Activated T-cell treated with anti-CD3 and anti-CD28 coated beads, Interleukin-2, amount 50 U/mL, for 72 hours (primary cell): ENCODE results near the gene TRAF7. TPM values are rescaled to one million over a fixed set of nuclear protein-coding genes. Genes with fewer than 3 reads are reported as not detected.

ENCODE experiments used
- ATAC-seq, 2 donors: fragments of 150-1000 bp; cut with Tn5 transposase; replicated peaks in 1 of 2; 2 replicates each; pipeline ENCODE4 v1.10.0; 2021; ENCODE audit warnings: moderate library complexity in 2 of 2, mild to moderate bottlenecking in 1 of 2
- DNase-seq, 2 donors: peaks; one replicate each; pipeline ENCODE4 v3.0.0; 2021 to 2022; ENCODE audit warnings: mixed read lengths in 1 of 2
- H3K27ac Mint-ChIP-seq: one replicate; pipeline ENCODE4 v1.8.0; 2022; ENCODE audit warnings: mild to moderate bottlenecking, moderate library complexity, mixed read lengths
- H3K27me3 Mint-ChIP-seq: one replicate; pipeline ENCODE4 v1.8.0; 2022; ENCODE audit warnings: low read depth, mixed read lengths
- H3K36me3 Mint-ChIP-seq, 2 donors: one replicate each; pipeline ENCODE4 v1.8.0; 2022; ENCODE audit warnings: mixed read lengths in 2 of 2, mild to moderate bottlenecking in 1 of 2; ENCODE audit not compliant: insufficient read depth in 2 of 2
- H3K4me1 Mint-ChIP-seq: one replicate; pipeline ENCODE4 v1.8.0; 2022; ENCODE audit warnings: low read depth, mixed read lengths
- H3K4me3 Mint-ChIP-seq, 2 donors: one replicate each; pipeline ENCODE4 v1.8.0; 2022; ENCODE audit warnings: mild to moderate bottlenecking in 2 of 2, mixed read lengths in 2 of 2, moderate library complexity in 2 of 2
- H3K9me3 Mint-ChIP-seq, 2 donors: one replicate each; pipeline ENCODE4 v1.8.0; 2022; ENCODE audit warnings: mixed read lengths in 2 of 2
- total RNA-seq, 2 donors: library from RNA; stranded (reverse); gene quantifications; one replicate each; pipeline ENCODE4 v1.2.3, GENCODE V29; 2022

Gene TRAF7
- total RNA-seq, 2 donors from 2014 or later = 66.4 to 72.9 TPM

GRCh38 chr16:2190659-2191445 lies 35.3 kb downstream of the TRAF7 start:
- Mint-ChIP-seq H3K27ac (no peak overlapping the region), H3K27me3 (peaks cover 10% of the 10 kb centered on the region), H3K4me3 (no peak overlapping the region), H3K4me1 (peaks cover 6% of the 10 kb centered on the region), H3K9me3 (no peaks in the 10 kb centered on the region), H3K36me3 (no peaks in the 10 kb centered on the region)
- ATAC-seq (no peak), DNase-seq (no peak)

- ATAC-seq (no peak), DNase-seq (no peak)
- H3K4me1 Mint-ChIP-seq = peaks cover 6% of the 10 kb centered on the region
- H3K27me3 Mint-ChIP-seq = peaks cover 10% of the 10 kb centered on the region
- no peak overlapping the region for H3K27ac Mint-ChIP-seq
- H3K4me3 Mint-ChIP-seq = no peak overlapping the region
- no peaks in the 10 kb centered on the region for H3K9me3 Mint-ChIP-seq
- H3K36me3 Mint-ChIP-seq = no peaks in the 10 kb centered on the region
Measured at GRCh38 chr16:2191446-2191706, 35.8 kb downstream of the TRAF7 start.

GRCh38 chr16:2194166-2194834 lies 38.7 kb downstream of the TRAF7 start:
- Mint-ChIP-seq H3K4me3 (no peak overlapping the region), H3K36me3 (no peaks in the 10 kb centered on the region), H3K27me3 (peaks cover 26% of the 10 kb centered on the region), H3K27ac (no peak overlapping the region), H3K9me3 (no peaks in the 10 kb centered on the region), H3K4me1 (peaks cover 6% of the 10 kb centered on the region)
- DNase-seq = no peak
- peak; percentile 2 to 3 for ATAC-seq

GRCh38 chr16:2194852-2195321 lies 39.3 kb downstream of the TRAF7 start:
- ATAC-seq (peak; percentile 72 to 74), DNase-seq (peak; percentile 56 to 65)
- H3K27ac Mint-ChIP-seq = no peak overlapping the region
- peaks cover 6% of the 10 kb centered on the region for H3K4me1 Mint-ChIP-seq
- H3K36me3 Mint-ChIP-seq = no peaks in the 10 kb centered on the region
- H3K9me3 Mint-ChIP-seq = no peaks in the 10 kb centered on the region
- peaks cover 26% of the 10 kb centered on the region for H3K27me3 Mint-ChIP-seq
- H3K4me3 Mint-ChIP-seq = peak overlapping the region; percentile 23 to 69

- Mint-ChIP-seq H3K4me3 (peak overlapping the region; percentile 23 to 69), H3K4me1 (peaks cover 6% of the 10 kb centered on the region), H3K27me3 (peaks cover 26% of the 10 kb centered on the region), H3K36me3 (no peaks in the 10 kb centered on the region), H3K27ac (no peak overlapping the region), H3K9me3 (no peaks in the 10 kb centered on the region)
- DNase-seq (no peak), ATAC-seq (peak; percentile 20 to 24)
Measured at GRCh38 chr16:2195322-2196161, 40.0 kb downstream of the TRAF7 start.

- DNase-seq (peak; percentile 28 to 36), ATAC-seq (peak; percentile 58 to 61)
- Mint-ChIP-seq H3K27me3 (peaks cover 26% of the 10 kb centered on the region), H3K4me3 (peak within 1 kb of the TSS; percentile 71 to 80), H3K9me3 (no peaks in the 10 kb centered on the region), H3K27ac (no peak within 1 kb of the TSS), H3K36me3 (no peaks in the 10 kb centered on the region), H3K4me1 (peaks cover 6% of the 10 kb centered on the region)
Measured at GRCh38 chr16:2196162-2196980, 40.8 kb downstream of the TRAF7 start, which contains the start of gene CASKIN1. Gene CASKIN1 (minus strand): TSS chr16:2196605. CDS start chr16:2196432, 173 bp downstream.

GRCh38 chr16:2196981-2197511 lies 41.5 kb downstream of the TRAF7 start:
- Mint-ChIP-seq H3K27me3 (peaks cover 26% of the 10 kb centered on the region), H3K9me3 (no peaks in the 10 kb centered on the region), H3K4me1 (peaks cover 6% of the 10 kb centered on the region), H3K4me3 (peak overlapping the region; percentile 71 to 80), H3K36me3 (no peaks in the 10 kb centered on the region), H3K27ac (no peak overlapping the region)
- ATAC-seq = no peak
- DNase-seq = no peak

- no peaks in the 10 kb centered on the region for H3K9me3 Mint-ChIP-seq
- DNase-seq = no peak
- no peak for ATAC-seq
- H3K27ac Mint-ChIP-seq = no peak overlapping the region
- H3K4me1 Mint-ChIP-seq = peaks cover 6% of the 10 kb centered on the region
- no peaks in the 10 kb centered on the region for H3K36me3 Mint-ChIP-seq
- H3K27me3 Mint-ChIP-seq = peaks cover 26% of the 10 kb centered on the region
- H3K4me3 Mint-ChIP-seq = peak overlapping the region; percentile 5 to 80
Measured at GRCh38 chr16:2197765-2198164, 42.2 kb downstream of the TRAF7 start.

GRCh38 chr16:2198283-2198682 lies 42.7 kb downstream of the TRAF7 start:
- H3K9me3 Mint-ChIP-seq = no peaks in the 10 kb centered on the region
- DNase-seq (no peak), ATAC-seq (no peak)
- H3K27me3 Mint-ChIP-seq = peaks cover 26% of the 10 kb centered on the region
- H3K27ac Mint-ChIP-seq = no peak overlapping the region
- H3K4me3 Mint-ChIP-seq = peak overlapping the region; percentile 5 to 80
- H3K4me1 Mint-ChIP-seq = peaks cover 6% of the 10 kb centered on the region
- no peaks in the 10 kb centered on the region for H3K36me3 Mint-ChIP-seq

- no peaks in the 10 kb centered on the region for H3K36me3 Mint-ChIP-seq
- H3K4me1 Mint-ChIP-seq = peaks cover 6% of the 10 kb centered on the region
- DNase-seq (no peak), ATAC-seq (no peak)
- no peak overlapping the region for H3K4me3 Mint-ChIP-seq
- no peak overlapping the region for H3K27ac Mint-ChIP-seq
- no peaks in the 10 kb centered on the region for H3K9me3 Mint-ChIP-seq
- peaks cover 26% of the 10 kb centered on the region for H3K27me3 Mint-ChIP-seq
Measured at GRCh38 chr16:2199095-2199494, 43.5 kb downstream of the TRAF7 start.

- DNase-seq = no peak
- H3K4me3 Mint-ChIP-seq = no peak overlapping the region
- no peaks in the 10 kb centered on the region for H3K9me3 Mint-ChIP-seq
Measured at GRCh38 chr16:2199621-2200139, 44.1 kb downstream of the TRAF7 start.

GRCh38 chr16:2200313-2200712 lies 44.7 kb downstream of the TRAF7 start:
- Mint-ChIP-seq H3K36me3 (no peaks in the 10 kb centered on the region), H3K4me3 (no peak overlapping the region), H3K27me3 (peaks cover 16% of the 10 kb centered on the region), H3K9me3 (no peaks in the 10 kb centered on the region), H3K27ac (no peak overlapping the region), H3K4me1 (peaks cover 8% of the 10 kb centered on the region)
- DNase-seq = no peak
- ATAC-seq = no peak

More at GRCh38 chr16:2199621-2200139, 44.1 kb downstream of the TRAF7 start:
- no peaks in the 10 kb centered on the region for H3K36me3 Mint-ChIP-seq
- no peak overlapping the region for H3K27ac Mint-ChIP-seq
- H3K4me1 Mint-ChIP-seq = peaks cover 12% of the 10 kb centered on the region
- no peak for ATAC-seq
- H3K27me3 Mint-ChIP-seq = peaks cover 23% of the 10 kb centered on the region
